ENCODE measurements around the gene OSTF1. TPM values are rescaled to one million over a fixed set of nuclear protein-coding genes. Genes with fewer than 3 reads are reported as not detected.

The OSTF1 gene
- total and polyA plus RNA-seq, 2 donors (not counting 3 experiments of a cell fraction or from before 2014, with no cell fraction given) = 23.5 to 70.9 TPM

- Histone ChIP-seq H2AFZ (ENCODE audit: low read depth, low read length) (no peak overlapping the region), H3K36me3 (ENCODE audit: control insufficient read depth in 2 of 2, extremely low read depth in 1 of 2, insufficient read depth in 2 of 2, low read length in 2 of 2) (no peaks in the 10 kb centered on the region), H3K27me3 (ENCODE audit: control insufficient read depth in 2 of 2, insufficient read depth in 2 of 2, low read length in 2 of 2) (peaks cover 4 to 8% of the 10 kb centered on the region in 2 experiments), H3K4me3 (replicated peaks in 1 of 3; ENCODE audit: insufficient read depth in 1 of 3, low read depth in 1 of 3, low read length in 3 of 3) (no peak overlapping the region), H4K20me1 (replicated peaks; ENCODE audit: control insufficient read depth, extremely low read depth, insufficient read depth, low read length) (no peaks in the 10 kb centered on the region), H3K9me1 (replicated peaks; ENCODE audit: control insufficient read depth, extremely low read depth, insufficient read depth, low read length) (no peaks in the 10 kb centered on the region), H3K79me2 (ENCODE audit: control insufficient read depth, insufficient read depth, low read length) (no peaks in the 10 kb centered on the region), H3K9me3 (replicated peaks; ENCODE audit: control insufficient read depth, insufficient read depth, low read length) (no peaks in the 10 kb centered on the region), H3K27ac (ENCODE audit: insufficient read depth, low read depth, low read length) (no peak overlapping the region), H3K4me1 (ENCODE audit: control insufficient read depth, extremely low read depth, insufficient read depth, low read length) (no peaks in the 10 kb centered on the region), H3K9ac (replicated peaks; ENCODE audit: extremely low read depth, insufficient read depth, low read length) (no peak overlapping the region), H3K4me2 (ENCODE audit: insufficient read depth, low read length) (no peak overlapping the region)
- POLR2A ChIA-PET = no interaction called here
- intact Hi-C loops (cut with micrococcal nuclease) (no loop called here), dilution Hi-C loops (cut with MboI; ENCODE audit: extremely low pct_ligation_motif_present, low sequenced_read_pairs) (no loop called here)
- TF ChIP-seq POLR2A (IDR thresholded peaks at IDR 0.05; ENCODE audit: low read depth, low read length) = no peak
- no peak for TF ChIP-seq MAX (IDR thresholded peaks at IDR 0.05; ENCODE audit: insufficient read depth, insufficient read length)
- TF ChIP-seq GATA2 (IDR thresholded peaks at IDR 0.05; ENCODE audit: insufficient read depth, insufficient read length, low read depth, low read length) = no peak
- TF ChIP-seq FOS (IDR thresholded peaks at IDR 0.05; ENCODE audit: borderline replicate concordance, insufficient read depth, low read length) = no peak
- TF ChIP-seq POLR2AphosphoS5 (IDR thresholded peaks at IDR 0.05; ENCODE audit: insufficient read depth, low read depth, low read length) = no peak
- TF ChIP-seq JUN (IDR thresholded peaks at IDR 0.05; ENCODE audit: borderline replicate concordance, insufficient read depth, insufficient read length, low read depth) = no peak
- no peak for TF ChIP-seq CTCF (IDR thresholded peaks at IDR 0.05; ENCODE audit: extremely low read depth in 1 of 2, insufficient read depth in 1 of 2, low read depth in 1 of 2, low read length in 2 of 2)
- no peak for TF ChIP-seq EZH2 (IDR thresholded peaks at IDR 0.05; ENCODE audit: borderline replicate concordance, low read depth, low read length, severe bottlenecking)
- no peak for TF ChIP-seq MYC (IDR thresholded peaks at IDR 0.05; ENCODE audit: low read depth, low read length)
- DNase-seq (ENCODE audit: low read depth, low spot score) (no peak), FAIRE-seq (no peak)
- CTCF ChIA-PET = no interaction called here
- no TSS peak for BruUV-seq (replicated peaks)
Measured at GRCh38 chr9:75041041-75041440, 47.3 kb upstream of the OSTF1 start.
